ENCODE results near the gene UFL1.

The UFL1 gene

DNA sequence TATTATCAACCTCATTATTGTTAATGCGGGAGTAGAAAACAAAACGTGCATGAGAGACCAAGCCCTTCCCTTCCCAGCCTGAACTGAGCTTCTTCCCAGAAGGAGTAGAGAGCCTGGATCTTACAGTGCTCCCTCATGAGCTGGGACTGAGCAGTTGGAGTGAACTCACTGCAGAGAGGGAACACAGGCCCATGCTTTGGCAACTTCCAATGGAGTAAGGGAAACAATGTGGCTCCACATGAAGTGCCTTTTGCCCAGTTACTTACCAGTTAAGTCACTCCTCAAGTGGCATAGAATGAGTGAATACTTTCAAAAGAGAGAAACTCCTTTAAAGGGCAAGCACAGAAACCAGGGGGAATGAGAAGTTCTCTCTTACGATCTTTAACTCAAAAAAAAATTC lies 53.8 kb downstream of the UFL1 start:
- DNase-seq, result peak in 2 of 14 donors; percentile 14 to 17

DNA sequence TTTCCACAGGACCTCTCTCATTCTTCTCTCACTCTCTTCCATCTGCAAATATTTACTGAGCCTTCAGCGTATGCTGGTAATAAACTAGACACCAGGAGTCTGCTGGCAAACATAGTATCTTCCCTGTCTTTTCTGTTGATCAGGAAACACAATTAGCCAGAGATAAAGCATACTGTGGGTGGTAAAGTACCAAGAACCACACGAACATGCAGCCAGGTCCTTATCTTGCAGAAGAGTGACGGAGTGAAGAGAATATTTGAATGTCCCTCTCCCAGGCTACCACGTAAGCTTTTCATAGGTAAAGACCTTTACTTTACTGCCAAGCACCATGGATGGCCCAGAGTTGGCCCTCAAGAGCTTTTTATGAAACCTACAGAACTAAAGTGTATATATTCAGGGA lies 54.6 kb downstream of the UFL1 start:
- no peak for DNase-seq

DNA sequence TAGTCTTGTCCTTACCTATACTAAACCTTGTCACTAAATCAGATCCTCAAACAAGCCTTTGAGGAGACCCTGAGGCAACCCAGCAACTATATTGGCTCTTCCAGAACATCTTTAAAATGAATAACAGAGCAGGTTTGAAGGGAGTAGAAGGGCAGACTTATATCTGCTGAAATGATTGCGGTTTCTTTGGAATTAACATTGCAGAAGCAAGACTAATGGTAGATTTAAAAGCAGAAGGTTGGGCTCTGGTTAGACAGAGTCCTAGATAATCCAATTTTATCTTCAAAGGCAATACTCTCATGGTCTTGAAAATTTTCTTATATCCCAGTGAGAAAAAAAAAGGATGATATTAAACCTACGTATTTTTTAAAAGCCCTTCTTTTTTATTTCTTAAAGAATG lies 60.4 kb downstream of the UFL1 start:
- no peak for DNase-seq

DNA sequence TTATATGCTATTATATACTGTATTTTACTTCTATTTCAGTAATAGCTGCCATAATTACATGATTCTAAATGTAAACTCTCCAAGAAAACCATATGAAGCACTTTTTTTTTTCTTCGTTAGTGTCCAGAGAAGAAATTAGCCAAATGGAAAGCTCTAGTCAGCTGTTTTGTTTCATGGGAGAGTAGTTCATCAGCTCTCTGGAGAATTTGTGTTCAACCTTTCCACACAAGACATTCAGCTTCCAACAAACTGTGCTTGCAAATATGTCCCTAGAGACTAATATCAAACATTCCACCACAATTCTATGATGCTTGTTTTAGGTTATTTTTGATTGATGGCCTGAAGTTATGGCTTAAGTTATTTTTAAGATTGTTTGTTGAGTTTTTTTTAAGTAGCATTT lies 60.8 kb downstream of the UFL1 start:
- DNase-seq, result no peak

- DNase-seq, result no peak
Observed at GRCh38 chr6:96604420-96604819, 82.8 kb downstream of the UFL1 start.
